Subcutaneous adipose tissue (tissue), 4 donors: Measurements from ENCODE around the gene ELF1. TPM values are rescaled to one million over a fixed set of nuclear protein-coding genes. Genes with fewer than 3 reads are reported as not detected.

ENCODE experiments used
- CTCF ChIP-seq: fragments of 450-650 bp; IDR thresholded peaks from one replicate; pipeline ENCODE4 v1.5.1; 2016; ENCODE audit warnings: low read depth, mild to moderate bottlenecking, control low read depth, antibody characterized with exemption, moderate library complexity
- total RNA-seq, 4 donors: library from RNA; depleted of rRNA; stranded (reverse); fragments of >200 nt; gene quantifications; one replicate each; pipeline ENCODE4 v1.1.0, GENCODE V29; 2016

Gene ELF1
- total RNA-seq, 4 donors from 2014 or later: 68.6 to 109 (median 102) TPM

DNA sequence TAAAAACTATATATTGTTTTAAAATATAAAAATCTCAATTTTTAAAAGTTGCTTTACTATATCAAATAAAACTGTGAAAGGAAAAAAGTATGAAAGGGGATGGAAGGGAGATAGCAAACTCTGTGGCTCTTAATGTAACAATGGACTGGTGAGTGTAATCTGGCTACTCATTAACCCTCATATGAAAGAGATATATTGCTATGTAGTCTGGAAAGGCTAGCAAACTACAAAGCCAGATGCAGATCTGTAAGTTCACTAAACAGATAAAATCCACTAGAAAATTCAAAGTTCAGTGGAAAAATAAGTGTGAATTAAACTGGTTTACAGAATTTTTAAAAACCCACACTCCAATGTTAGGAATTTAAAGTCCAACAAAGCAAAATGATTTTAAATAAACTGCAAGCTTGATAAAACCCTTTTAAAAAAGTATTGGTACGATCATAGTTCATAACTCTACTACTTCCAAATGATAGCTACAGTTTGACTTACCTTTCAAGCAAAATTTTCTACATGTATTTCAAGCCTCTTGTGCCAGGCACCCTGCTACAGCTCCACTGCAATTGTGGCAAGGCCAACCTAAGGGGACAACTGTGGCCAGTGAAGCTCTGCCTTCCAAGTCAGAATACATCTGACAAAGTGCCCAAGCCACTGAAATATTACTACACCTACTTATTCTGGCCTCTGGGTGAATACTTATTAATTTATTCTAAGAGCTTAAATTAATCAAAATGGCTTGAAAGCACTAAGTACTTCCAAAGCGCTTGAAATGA lies 647 bp upstream of the ELF1 start:
- no peak for TF ChIP-seq CTCF

DNA sequence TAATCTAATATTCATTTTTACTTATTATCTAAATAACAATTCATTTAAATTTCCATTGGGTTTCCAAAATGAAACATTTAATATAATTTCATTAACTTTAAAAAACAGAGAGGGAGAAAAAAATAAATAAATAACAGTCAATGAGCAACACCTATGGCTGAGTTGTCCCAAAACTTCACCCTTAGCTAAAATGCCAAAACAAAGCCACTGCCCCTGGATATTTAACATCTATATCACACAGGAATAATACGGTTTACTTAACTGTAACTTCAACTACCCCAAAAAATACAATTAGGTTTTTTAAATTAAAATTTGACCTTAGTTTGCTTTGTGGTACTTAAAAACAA lies 541 bp downstream of the ELF1 start:
- no peak for TF ChIP-seq CTCF

- TF ChIP-seq CTCF: no peak
These were observed 1.1 kb downstream of the ELF1 start for GRCh38 chr13:41017817-41018601.

DNA sequence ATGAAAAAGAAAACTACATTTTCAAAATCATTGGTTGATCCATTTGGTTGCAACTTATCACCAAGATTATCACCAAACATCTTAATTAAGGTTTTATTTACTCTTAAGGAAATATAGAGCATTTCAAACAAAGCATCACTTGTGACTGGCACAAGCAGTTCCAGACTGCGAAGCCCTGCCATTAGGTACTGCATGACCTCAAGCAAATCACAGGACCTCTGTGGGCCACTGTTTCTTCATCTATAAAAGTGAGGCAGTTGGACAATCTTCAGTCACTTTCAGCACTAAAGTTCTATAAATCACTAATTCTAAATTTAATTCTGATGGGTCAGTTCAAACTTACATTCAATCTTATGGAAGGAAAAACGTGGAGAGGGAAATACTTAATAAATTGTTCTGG lies 2.0 kb downstream of the ELF1 start:
- TF ChIP-seq CTCF: no peak

DNA sequence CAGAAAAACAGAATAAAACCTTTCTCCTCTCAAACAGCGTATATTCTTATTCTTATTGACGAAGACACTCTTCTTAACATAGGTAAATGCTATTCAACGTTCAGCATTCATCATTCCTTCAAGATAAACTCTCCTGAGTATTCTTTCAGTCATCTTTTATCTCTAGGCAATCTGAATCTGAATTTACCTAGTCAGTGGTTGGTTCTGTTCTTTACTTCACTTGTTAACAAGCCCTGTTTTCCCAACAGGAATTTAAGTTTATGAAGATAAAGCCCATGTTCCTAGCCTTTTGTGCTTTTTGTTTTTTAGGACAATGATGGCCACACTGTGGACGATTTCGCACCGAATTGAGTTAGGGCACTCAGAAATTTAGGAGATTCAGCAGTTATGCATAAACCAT lies 3.2 kb downstream of the ELF1 start:
- no peak for TF ChIP-seq CTCF

- TF ChIP-seq CTCF: no peak
These were observed 5.3 kb downstream of the ELF1 start for GRCh38 chr13:41013835-41014234.

- TF ChIP-seq CTCF: no peak
These were observed 6.6 kb downstream of the ELF1 start for GRCh38 chr13:41012536-41012935.
